Left cardiac atrium (tissue), 4 donors: ENCODE measurements around the gene SNX6. TPM values are rescaled to one million over a fixed set of nuclear protein-coding genes. Genes with fewer than 3 reads are reported as not detected.
A peak's percentile ranks its signal among the peaks of the same experiment; 100 is the strongest.
"Not testable (repeated sequence)": the region's sequence is repeated elsewhere in the genome, so short reads cannot be mapped to it uniquely, and the experiment has no call there.

ENCODE experiments used
- ATAC-seq, 2 donors: fragments of 200-7000 bp; cut with Tn5 transposase; one replicate each; pipeline ENCODE4 v1.9.1; 2020; ENCODE audit warnings: mild to moderate bottlenecking in 2 of 2, moderate library complexity in 2 of 2
- DNase-seq: peaks from one replicate; pipeline ENCODE4 v3.0.0-alpha.2; 2020
- intact Hi-C, 2 donors: fragments of 100-400 bp; cut with DNase I; formaldehyde crosslinking; loops; one replicate each; pipeline versions ENCODE4 v1.14.1 to v1.15.1; 2022 to 2023
- long read RNA-seq: library from polyadenylated mRNA; unstranded; transcript quantifications from one replicate; pipeline ENCODE4 v2.0.0, GENCODE V29; 2021
- total RNA-seq, 2 donors: library from RNA; stranded (reverse); fragmentation: NEBNext Ultra II Directional; extraction: Animal tissue kit (Norgen Biotek cat#: 25700); gene quantifications; one replicate each; pipeline ENCODE4 v1.2.1, GENCODE V29; 2021
- donor health status: DM: no; HTN: yes; CAD: no.
- donor health status: DM: no; HTN: yes; CAD: no; lungs with severe emphysema.
- donor health status: DM: yes; HTN: yes; CAD: no.
- donor health status: Dilated cardiomyopathy.

Gene SNX6
- total RNA-seq, result 10 to 100 TPM; 56.8 to 58.2 TPM
- long read RNA-seq, transcript SNX6-202 (13 exons, 3,398 nt), result minor isoform, 7 of 133 reads
- long read RNA-seq, transcript SNX6-201 (14 exons, 2,001 nt), result major isoform, 102 of 133 reads
- long read RNA-seq, partial matches to known transcripts, result 3 of 133 reads
- long read RNA-seq, other reads (novel, unspliced or antisense), result 19 of 133 reads

- DNase-seq (peak; percentile 86), ATAC-seq (peak; percentile 99)
- intact Hi-C loops, result loop anchor here in 1 of 2 donors (5.0 kb wide), 1 partner anchor 82 kb away; the partner anchor contains the start of gene CFL2
Measured at GRCh38 chr14:34629657-34630529, at the start of gene SNX6. SNX6 (minus strand) TSS chr14:34630148; CDS start chr14:34630116, 32 bp downstream.

GRCh38 chr14:34678735-34679134 lies 48.8 kb upstream of the SNX6 start:
- no peak for ATAC-seq
- intact Hi-C loops, result loop anchor here in 1 of 2 donors (5.0 kb wide), 1 partner anchor 44 kb away; no protein-coding TSS in a partner anchor
- DNase-seq, result no peak

- ATAC-seq (no peak), DNase-seq (no peak)
- intact Hi-C loops, result loop anchor here in 1 of 2 donors (5.0 kb wide), 1 partner anchor 44 kb away; no protein-coding TSS in a partner anchor
Measured at GRCh38 chr14:34678306-34678705, 48.4 kb upstream of the SNX6 start.

GRCh38 chr14:34676516-34677211 lies 46.7 kb upstream of the SNX6 start:
- intact Hi-C loops, result loop anchor here in 1 of 2 donors (5.0 kb wide), 1 partner anchor 46 kb away; no protein-coding TSS in a partner anchor
- ATAC-seq (no peak), DNase-seq (no peak)

- DNase-seq, result no peak
- intact Hi-C loops, result loop anchor here in 1 of 2 donors (2.0 kb wide), 1 partner anchor 49 kb away; no protein-coding TSS in a partner anchor
- ATAC-seq, result no peak
Measured at GRCh38 chr14:34673702-34674101, 43.8 kb upstream of the SNX6 start.

GRCh38 chr14:34671716-34672115 lies 41.8 kb upstream of the SNX6 start:
- DNase-seq (no peak), ATAC-seq (no peak)
- intact Hi-C loops, result loop anchor here in 1 of 2 donors (2.0 kb wide), 1 partner anchor 51 kb away; no protein-coding TSS in a partner anchor

GRCh38 chr14:34668111-34668510 lies 38.2 kb upstream of the SNX6 start:
- intact Hi-C loops, result no loop called here
- ATAC-seq, result no peak
- no peak for DNase-seq

GRCh38 chr14:34667007-34667406 lies 37.1 kb upstream of the SNX6 start:
- DNase-seq (no peak), ATAC-seq (no peak)
- intact Hi-C loops, result no loop called here

- DNase-seq (no peak), ATAC-seq (peak; percentile 59 to 76)
- intact Hi-C loops, result no loop called here
Measured at GRCh38 chr14:34665785-34666435, 36.0 kb upstream of the SNX6 start.

GRCh38 chr14:34662561-34663088 lies 32.7 kb upstream of the SNX6 start:
- no peak for DNase-seq
- ATAC-seq, result no peak
- intact Hi-C loops, result no loop called here

GRCh38 chr14:34660796-34661195 lies 30.8 kb upstream of the SNX6 start:
- ATAC-seq (no peak), DNase-seq (no peak)
- intact Hi-C loops, result no loop called here

GRCh38 chr14:34655959-34656358 lies 26.0 kb upstream of the SNX6 start:
- intact Hi-C loops, result no loop called here
- DNase-seq (no peak), ATAC-seq (no peak)

GRCh38 chr14:34653073-34653472 lies 23.1 kb upstream of the SNX6 start:
- DNase-seq, intact Hi-C loops, ATAC-seq: not testable (repeated sequence)

GRCh38 chr14:34652348-34652747 lies 22.4 kb upstream of the SNX6 start:
- DNase-seq, ATAC-seq, intact Hi-C loops: not testable (repeated sequence)

GRCh38 chr14:34650786-34651584 lies 21.0 kb upstream of the SNX6 start:
- peak; percentile 53 to 92 for ATAC-seq
- intact Hi-C loops, result no loop called here
- DNase-seq, result no peak

- intact Hi-C loops, DNase-seq, ATAC-seq: not testable (repeated sequence)
Measured at GRCh38 chr14:34650006-34650405, 20.1 kb upstream of the SNX6 start.

GRCh38 chr14:34649344-34649743 lies 19.4 kb upstream of the SNX6 start:
- intact Hi-C loops, result no loop called here
- ATAC-seq, result no peak
- no peak for DNase-seq
